Omental fat pad (tissue), 4 donors: ENCODE measurements around the gene MED14. TPM values are rescaled to one million over a fixed set of nuclear protein-coding genes. Genes with fewer than 3 reads are reported as not detected.
A peak's percentile ranks its signal among the peaks of the same experiment; 100 is the strongest.
"Not testable (repeated sequence)": the region's sequence is repeated elsewhere in the genome, so short reads cannot be mapped to it uniquely, and the experiment has no call there.

Experiments
- ATAC-seq: fragments of 150-250 bp; one replicate; pipeline ENCODE4 v1.9.1; 2016; ENCODE audit warnings: mild to moderate bottlenecking, moderate library complexity; ENCODE audit not compliant: low FRiP score
- DNase-seq: peaks from one replicate; pipeline ENCODE4 v3.0.0-alpha.2; 2019; ENCODE audit warnings: low spot score
- CTCF ChIP-seq, 3 donors: fragments of 450-650 bp; IDR thresholded peaks; one replicate each; pipeline ENCODE4 v1.5.1; 2016 to 2017; ENCODE audit warnings: antibody characterized with exemption in 3 of 3, mild to moderate bottlenecking in 3 of 3, moderate library complexity in 2 of 3
- total RNA-seq, 4 donors: library from RNA; depleted of rRNA; stranded (reverse); fragments of >200 nt; gene quantifications; one replicate each; pipeline ENCODE4 v1.1.0, GENCODE V29; 2016

The MED14 gene
- total RNA-seq, 4 donors from 2014 or later: 26.5 to 36.9 (median 32.4) TPM

- no peak for DNase-seq
- TF ChIP-seq CTCF (IDR thresholded peaks at IDR 0.05): no peak
- ATAC-seq: no peak
Measured at GRCh38 chrX:40749681-40750494, 14.5 kb upstream of the MED14 start.

- ATAC-seq: no peak
- TF ChIP-seq CTCF (IDR thresholded peaks at IDR 0.05): no peak
- DNase-seq: no peak
Measured at GRCh38 chrX:40748977-40749376, 13.6 kb upstream of the MED14 start.

- DNase-seq: no peak
- ATAC-seq: no peak
- TF ChIP-seq CTCF (IDR thresholded peaks at IDR 0.05): no peak
Measured at GRCh38 chrX:40746521-40746920, 11.2 kb upstream of the MED14 start.

GRCh38 chrX:40736170-40736505, 796 bp upstream of the MED14 start:
- ATAC-seq: no peak
- no peak for DNase-seq
- no peak for TF ChIP-seq CTCF (IDR thresholded peaks at IDR 0.05)

GRCh38 chrX:40734971-40735324, 394 bp downstream of the MED14 start:
- DNase-seq (no peak), ATAC-seq (peak; percentile 3)
- TF ChIP-seq CTCF (IDR thresholded peaks at IDR 0.05): no peak

GRCh38 chrX:40733706-40734105, 1.6 kb downstream of the MED14 start:
- DNase-seq (no peak), ATAC-seq (no peak)
- no peak for TF ChIP-seq CTCF (IDR thresholded peaks at IDR 0.05)

GRCh38 chrX:40732499-40732898, 2.8 kb downstream of the MED14 start:
- ATAC-seq: not testable (repeated sequence)

More at GRCh38 chrX:40732499-40732898, 2.8 kb downstream of the MED14 start:
- not testable (repeated sequence) for DNase-seq
